COLO829 (cell line): Measurements from ENCODE around the gene LRBA.
"Not testable (repeated sequence)": the region's sequence is repeated elsewhere in the genome, so short reads cannot be mapped to it uniquely, and the experiment has no call there.

Source experiments
- DNase-seq: peaks from one replicate; pipeline ENCODE4 v3.0.0; 2012; ENCODE audit warnings: low spot score

The LRBA gene

GRCh38 chr4:151014521-151015458 is at the start of gene LRBA:
TSS of gene LRBA (minus strand) at chr4:151015284. CDS start at chr4:151014642, 642 bp downstream.
- peak; percentile 79 for DNase-seq

- not testable (repeated sequence) for DNase-seq
Observed at GRCh38 chr4:151063143-151063542, 48.1 kb upstream of the LRBA start.

- no peak for DNase-seq
Observed at GRCh38 chr4:151055539-151055938, 40.5 kb upstream of the LRBA start.

- DNase-seq, result no peak
Observed at GRCh38 chr4:151052785-151053184, 37.7 kb upstream of the LRBA start.

GRCh38 chr4:151049430-151049884 is 34.4 kb upstream of the LRBA start:
- no peak for DNase-seq

- no peak for DNase-seq
Observed at GRCh38 chr4:151048913-151049312, 33.8 kb upstream of the LRBA start.

GRCh38 chr4:151046609-151047008 is 31.5 kb upstream of the LRBA start:
- DNase-seq, result no peak

- no peak for DNase-seq
Observed at GRCh38 chr4:151045907-151046306, 30.8 kb upstream of the LRBA start.

- DNase-seq, result no peak
Observed at GRCh38 chr4:151043803-151044515, 28.9 kb upstream of the LRBA start.

GRCh38 chr4:151039733-151040132 is 24.6 kb upstream of the LRBA start:
- DNase-seq, result no peak

GRCh38 chr4:151038452-151039157 is 23.5 kb upstream of the LRBA start:
- DNase-seq, result no peak

- no peak for DNase-seq
Observed at GRCh38 chr4:151035911-151036310, 20.8 kb upstream of the LRBA start.

- DNase-seq, result no peak
Observed at GRCh38 chr4:151035328-151035727, 20.2 kb upstream of the LRBA start.

GRCh38 chr4:151034829-151035228 is 19.7 kb upstream of the LRBA start:
- DNase-seq, result no peak

GRCh38 chr4:151031831-151032605 is 16.9 kb upstream of the LRBA start:
- no peak for DNase-seq

- DNase-seq, result no peak
Observed at GRCh38 chr4:151029537-151029936, 14.5 kb upstream of the LRBA start.

GRCh38 chr4:151029006-151029405 is 13.9 kb upstream of the LRBA start:
- DNase-seq, result not testable (repeated sequence)

GRCh38 chr4:151025759-151026158 is 10.7 kb upstream of the LRBA start:
- no peak for DNase-seq

GRCh38 chr4:151022586-151022985 is 7.5 kb upstream of the LRBA start:
- no peak for DNase-seq

GRCh38 chr4:151021637-151022334 is 6.7 kb upstream of the LRBA start:
- no peak for DNase-seq
